ENCODE data around the gene ABCA3. TPM values are rescaled to one million over a fixed set of nuclear protein-coding genes. Genes with fewer than 3 reads are reported as not detected.

Gene ABCA3
- polyA plus RNA-seq, 1 donor from 2014 or later, result 30.7 TPM

- no peaks in the 10 kb centered on the region for H3K9me2 ChIP-seq (ENCODE audit: insufficient read depth, low read length)
- H2AFZ ChIP-seq (ENCODE audit: low read depth, low read length), result no peak overlapping the region
- no peaks in the 10 kb centered on the region for H3F3A ChIP-seq (ENCODE audit: insufficient read depth, low read length, poor library complexity, severe bottlenecking)
- no peaks in the 10 kb centered on the region for H3K36me3 ChIP-seq (ENCODE audit: insufficient read depth, low read length)
- H3K27ac ChIP-seq (ENCODE audit: low read length), result no peak overlapping the region
- H3K4me3 ChIP-seq (ENCODE audit: low read length), result no peak overlapping the region
- no peak overlapping the region for H3K4me2 ChIP-seq (ENCODE audit: low read length)
- no peak overlapping the region for H3K9ac ChIP-seq (ENCODE audit: low read length)
- H3K27me3 ChIP-seq (ENCODE audit: insufficient read depth, low read depth, low read length), result no peaks in the 10 kb centered on the region
- H4K20me1 ChIP-seq (ENCODE audit: insufficient read depth), result no peaks in the 10 kb centered on the region
- no peak for TF ChIP-seq EP300 (conservative IDR thresholded peaks at IDR 0.05; ENCODE audit: poor library complexity, severe bottlenecking)
- H3K79me2 ChIP-seq (replicated peaks; ENCODE audit: insufficient read depth, low read length), result no peaks in the 10 kb centered on the region
- H3K9me3 ChIP-seq (ENCODE audit: low read length), result no peaks in the 10 kb centered on the region
These were observed 12.1 kb downstream of the ABCA3 start for GRCh38 chr16:2328428-2328827.

- Histone ChIP-seq H3K27me3 (ENCODE audit: insufficient read depth, low read depth, low read length) (no peaks in the 10 kb centered on the region), H3K9me2 (ENCODE audit: insufficient read depth, low read length) (no peaks in the 10 kb centered on the region), H3K36me3 (ENCODE audit: insufficient read depth, low read length) (no peaks in the 10 kb centered on the region), H4K20me1 (ENCODE audit: insufficient read depth) (no peaks in the 10 kb centered on the region), H3K27ac (ENCODE audit: low read length) (no peak overlapping the region), H3F3A (ENCODE audit: insufficient read depth, low read length, poor library complexity, severe bottlenecking) (no peaks in the 10 kb centered on the region), H2AFZ (ENCODE audit: low read depth, low read length) (no peak overlapping the region), H3K4me3 (ENCODE audit: low read length) (no peak overlapping the region), H3K79me2 (replicated peaks; ENCODE audit: insufficient read depth, low read length) (no peaks in the 10 kb centered on the region), H3K9me3 (ENCODE audit: low read length) (no peaks in the 10 kb centered on the region), H3K4me2 (ENCODE audit: low read length) (no peak overlapping the region), H3K9ac (ENCODE audit: low read length) (no peak overlapping the region)
- TF ChIP-seq POLR2AphosphoS5 (IDR thresholded peaks at IDR 0.05) (no peak), MXI1 (conservative IDR thresholded peaks at IDR 0.05; ENCODE audit: poor library complexity, severe bottlenecking) (no peak), EP300 (conservative IDR thresholded peaks at IDR 0.05; ENCODE audit: poor library complexity, severe bottlenecking) (no peak), TAF1 (IDR thresholded peaks at IDR 0.05; ENCODE audit: low read depth) (no peak), SMC3 (conservative IDR thresholded peaks at IDR 0.05; ENCODE audit: poor library complexity) (no peak), EZH2 (IDR thresholded peaks at IDR 0.05; ENCODE audit: borderline replicate concordance, insufficient read depth, low read length, poor library complexity, severe bottlenecking) (no peak), RAD21 (conservative IDR thresholded peaks at IDR 0.05) (no peak)
- TF ChIP-seq, protein P1, sequence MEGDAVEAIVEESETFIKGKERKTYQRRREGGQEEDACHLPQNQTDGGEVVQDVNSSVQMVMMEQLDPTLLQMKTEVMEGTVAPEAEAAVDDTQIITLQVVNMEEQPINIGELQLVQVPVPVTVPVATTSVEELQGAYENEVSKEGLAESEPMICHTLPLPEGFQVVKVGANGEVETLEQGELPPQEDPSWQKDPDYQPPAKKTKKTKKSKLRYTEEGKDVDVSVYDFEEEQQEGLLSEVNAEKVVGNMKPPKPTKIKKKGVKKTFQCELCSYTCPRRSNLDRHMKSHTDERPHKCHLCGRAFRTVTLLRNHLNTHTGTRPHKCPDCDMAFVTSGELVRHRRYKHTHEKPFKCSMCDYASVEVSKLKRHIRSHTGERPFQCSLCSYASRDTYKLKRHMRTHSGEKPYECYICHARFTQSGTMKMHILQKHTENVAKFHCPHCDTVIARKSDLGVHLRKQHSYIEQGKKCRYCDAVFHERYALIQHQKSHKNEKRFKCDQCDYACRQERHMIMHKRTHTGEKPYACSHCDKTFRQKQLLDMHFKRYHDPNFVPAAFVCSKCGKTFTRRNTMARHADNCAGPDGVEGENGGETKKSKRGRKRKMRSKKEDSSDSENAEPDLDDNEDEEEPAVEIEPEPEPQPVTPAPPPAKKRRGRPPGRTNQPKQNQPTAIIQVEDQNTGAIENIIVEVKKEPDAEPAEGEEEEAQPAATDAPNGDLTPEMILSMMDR (IDR thresholded peaks at IDR 0.05; ENCODE audit: poor library complexity, severe bottlenecking), result no peak
- TF ChIP-seq, protein P2, sequence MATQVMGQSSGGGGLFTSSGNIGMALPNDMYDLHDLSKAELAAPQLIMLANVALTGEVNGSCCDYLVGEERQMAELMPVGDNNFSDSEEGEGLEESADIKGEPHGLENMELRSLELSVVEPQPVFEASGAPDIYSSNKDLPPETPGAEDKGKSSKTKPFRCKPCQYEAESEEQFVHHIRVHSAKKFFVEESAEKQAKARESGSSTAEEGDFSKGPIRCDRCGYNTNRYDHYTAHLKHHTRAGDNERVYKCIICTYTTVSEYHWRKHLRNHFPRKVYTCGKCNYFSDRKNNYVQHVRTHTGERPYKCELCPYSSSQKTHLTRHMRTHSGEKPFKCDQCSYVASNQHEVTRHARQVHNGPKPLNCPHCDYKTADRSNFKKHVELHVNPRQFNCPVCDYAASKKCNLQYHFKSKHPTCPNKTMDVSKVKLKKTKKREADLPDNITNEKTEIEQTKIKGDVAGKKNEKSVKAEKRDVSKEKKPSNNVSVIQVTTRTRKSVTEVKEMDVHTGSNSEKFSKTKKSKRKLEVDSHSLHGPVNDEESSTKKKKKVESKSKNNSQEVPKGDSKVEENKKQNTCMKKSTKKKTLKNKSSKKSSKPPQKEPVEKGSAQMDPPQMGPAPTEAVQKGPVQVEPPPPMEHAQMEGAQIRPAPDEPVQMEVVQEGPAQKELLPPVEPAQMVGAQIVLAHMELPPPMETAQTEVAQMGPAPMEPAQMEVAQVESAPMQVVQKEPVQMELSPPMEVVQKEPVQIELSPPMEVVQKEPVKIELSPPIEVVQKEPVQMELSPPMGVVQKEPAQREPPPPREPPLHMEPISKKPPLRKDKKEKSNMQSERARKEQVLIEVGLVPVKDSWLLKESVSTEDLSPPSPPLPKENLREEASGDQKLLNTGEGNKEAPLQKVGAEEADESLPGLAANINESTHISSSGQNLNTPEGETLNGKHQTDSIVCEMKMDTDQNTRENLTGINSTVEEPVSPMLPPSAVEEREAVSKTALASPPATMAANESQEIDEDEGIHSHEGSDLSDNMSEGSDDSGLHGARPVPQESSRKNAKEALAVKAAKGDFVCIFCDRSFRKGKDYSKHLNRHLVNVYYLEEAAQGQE (IDR thresholded peaks at IDR 0.05; ENCODE audit: borderline replicate concordance), result no peak
These were observed 14.3 kb downstream of the ABCA3 start for GRCh38 chr16:2326191-2326590.

DNA sequence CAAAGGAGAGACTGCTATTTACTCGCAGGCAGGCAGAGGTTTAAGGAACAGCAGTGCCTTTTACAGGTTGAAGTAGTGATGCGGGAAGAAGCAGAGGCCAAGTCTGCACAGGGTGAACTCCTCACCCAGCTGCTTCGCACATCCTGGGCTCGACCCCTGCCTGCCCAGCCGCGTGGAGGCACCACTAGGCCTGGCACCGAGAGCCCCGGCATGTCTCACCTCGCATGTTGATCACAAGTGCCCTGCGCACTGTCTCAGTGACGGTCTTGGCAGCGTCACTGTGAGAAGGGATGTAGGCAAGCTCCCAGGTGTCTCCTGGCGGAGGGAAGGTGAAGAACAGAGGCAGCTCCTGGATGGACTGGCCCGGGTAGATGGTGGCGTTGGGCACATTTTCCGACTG, 14.7 kb downstream of the ABCA3 start:
- H3K9me2 ChIP-seq (ENCODE audit: insufficient read depth, low read length), result no peaks in the 10 kb centered on the region
- no peak overlapping the region for H3K4me2 ChIP-seq (ENCODE audit: low read length)
- no peak overlapping the region for H3K4me3 ChIP-seq (ENCODE audit: low read length)
- no peaks in the 10 kb centered on the region for H3F3A ChIP-seq (ENCODE audit: insufficient read depth, low read length, poor library complexity, severe bottlenecking)
- TF ChIP-seq MXI1 (conservative IDR thresholded peaks at IDR 0.05; ENCODE audit: poor library complexity, severe bottlenecking) (no peak), POLR2AphosphoS5 (IDR thresholded peaks at IDR 0.05) (no peak), SMC3 (conservative IDR thresholded peaks at IDR 0.05; ENCODE audit: poor library complexity) (no peak), TAF1 (IDR thresholded peaks at IDR 0.05; ENCODE audit: low read depth) (no peak)
- no peaks in the 10 kb centered on the region for H3K79me2 ChIP-seq (replicated peaks; ENCODE audit: insufficient read depth, low read length)
- no peaks in the 10 kb centered on the region for H3K27me3 ChIP-seq (ENCODE audit: insufficient read depth, low read depth, low read length)
- no peaks in the 10 kb centered on the region for H3K9me3 ChIP-seq (ENCODE audit: low read length)
- no peak overlapping the region for H3K27ac ChIP-seq (ENCODE audit: low read length)
- no peak overlapping the region for H2AFZ ChIP-seq (ENCODE audit: low read depth, low read length)
- no peaks in the 10 kb centered on the region for H4K20me1 ChIP-seq (ENCODE audit: insufficient read depth)
- H3K36me3 ChIP-seq (ENCODE audit: insufficient read depth, low read length), result no peaks in the 10 kb centered on the region
- H3K9ac ChIP-seq (ENCODE audit: low read length), result no peak overlapping the region
